ENCODE measurements around the gene VPS45. TPM values are rescaled to one million over a fixed set of nuclear protein-coding genes. Genes with fewer than 3 reads are reported as not detected.

The VPS45 gene
- total and polyA plus RNA-seq, 2 of the 4 experiments (the other 2 are of a cell fraction), result 32.4 to 33.3 TPM

GRCh38 chr1:150085406-150085805, 17.8 kb downstream of the VPS45 start:
- in situ Hi-C loops (cut with MboI; ENCODE audit: low sequenced_read_pairs), result no loop called here

More at GRCh38 chr1:150085406-150085805, 17.8 kb downstream of the VPS45 start:
- TF ChIP-seq ELK1 (IDR thresholded peaks at IDR 0.05; ENCODE audit: borderline replicate concordance, low read depth, low read length) (no peak), MAZ (IDR thresholded peaks at IDR 0.05; ENCODE audit: borderline replicate concordance, low read depth, low read length) (no peak), RCOR1 (IDR thresholded peaks at IDR 0.05; ENCODE audit: insufficient replicate concordance, low read length) (no peak), CEBPB (IDR thresholded peaks at IDR 0.05; ENCODE audit: low read depth, low read length) (no peak), RAD21 (IDR thresholded peaks at IDR 0.05; ENCODE audit: low read length) (no peak), SMC3 (IDR thresholded peaks at IDR 0.05; ENCODE audit: low read depth, low read length) (no peak), CHD1 (IDR thresholded peaks at IDR 0.05; ENCODE audit: low read depth, low read length) (no peak), MXI1 (IDR thresholded peaks at IDR 0.05; ENCODE audit: borderline replicate concordance, low read depth, low read length) (no peak), MAFK (IDR thresholded peaks at IDR 0.05; ENCODE audit: low read depth, low read length) (no peak), NFE2L2 (IDR thresholded peaks at IDR 0.05; ENCODE audit: low read depth, low read length) (no peak), RFX5 (IDR thresholded peaks at IDR 0.05; ENCODE audit: low read depth, low read length) (no peak), BHLHE40 (IDR thresholded peaks at IDR 0.05; ENCODE audit: low read depth, low read length) (no peak), POLR2A (IDR thresholded peaks at IDR 0.05; ENCODE audit: low read depth, low read length) (no peak), FOS (IDR thresholded peaks at IDR 0.05; ENCODE audit: low read depth, low read length) (no peak)
- TF ChIP-seq, protein P1, sequence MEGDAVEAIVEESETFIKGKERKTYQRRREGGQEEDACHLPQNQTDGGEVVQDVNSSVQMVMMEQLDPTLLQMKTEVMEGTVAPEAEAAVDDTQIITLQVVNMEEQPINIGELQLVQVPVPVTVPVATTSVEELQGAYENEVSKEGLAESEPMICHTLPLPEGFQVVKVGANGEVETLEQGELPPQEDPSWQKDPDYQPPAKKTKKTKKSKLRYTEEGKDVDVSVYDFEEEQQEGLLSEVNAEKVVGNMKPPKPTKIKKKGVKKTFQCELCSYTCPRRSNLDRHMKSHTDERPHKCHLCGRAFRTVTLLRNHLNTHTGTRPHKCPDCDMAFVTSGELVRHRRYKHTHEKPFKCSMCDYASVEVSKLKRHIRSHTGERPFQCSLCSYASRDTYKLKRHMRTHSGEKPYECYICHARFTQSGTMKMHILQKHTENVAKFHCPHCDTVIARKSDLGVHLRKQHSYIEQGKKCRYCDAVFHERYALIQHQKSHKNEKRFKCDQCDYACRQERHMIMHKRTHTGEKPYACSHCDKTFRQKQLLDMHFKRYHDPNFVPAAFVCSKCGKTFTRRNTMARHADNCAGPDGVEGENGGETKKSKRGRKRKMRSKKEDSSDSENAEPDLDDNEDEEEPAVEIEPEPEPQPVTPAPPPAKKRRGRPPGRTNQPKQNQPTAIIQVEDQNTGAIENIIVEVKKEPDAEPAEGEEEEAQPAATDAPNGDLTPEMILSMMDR (conservative IDR thresholded peaks at IDR 0.05; ENCODE audit: low read depth, low read length), result no peak
- TF ChIP-seq, protein P2, sequence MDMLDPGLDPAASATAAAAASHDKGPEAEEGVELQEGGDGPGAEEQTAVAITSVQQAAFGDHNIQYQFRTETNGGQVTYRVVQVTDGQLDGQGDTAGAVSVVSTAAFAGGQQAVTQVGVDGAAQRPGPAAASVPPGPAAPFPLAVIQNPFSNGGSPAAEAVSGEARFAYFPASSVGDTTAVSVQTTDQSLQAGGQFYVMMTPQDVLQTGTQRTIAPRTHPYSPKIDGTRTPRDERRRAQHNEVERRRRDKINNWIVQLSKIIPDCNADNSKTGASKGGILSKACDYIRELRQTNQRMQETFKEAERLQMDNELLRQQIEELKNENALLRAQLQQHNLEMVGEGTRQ (IDR thresholded peaks at IDR 0.05; ENCODE audit: low read depth, low read length), result no peak
- Histone ChIP-seq H4K8ac (ENCODE audit: low read depth in 2 of 2, low read length in 2 of 2) (no peak overlapping the region), H2BK15ac (ENCODE audit: low read depth, low read length) (no peak overlapping the region), H2BK120ac (ENCODE audit: low read depth, low read length) (no peak overlapping the region), H2AK5ac (ENCODE audit: low read depth, low read length) (no peak overlapping the region), H3K27me3 (ENCODE audit: control insufficient read depth, insufficient read depth, low read length) (no peaks in the 10 kb centered on the region), H2AK9ac (replicated peaks; ENCODE audit: low read depth, low read length, poor library complexity) (no peak overlapping the region), H2BK5ac (ENCODE audit: low read depth, low read length, poor library complexity, severe bottlenecking) (no peak overlapping the region), H4K91ac (ENCODE audit: insufficient read depth, low read depth, low read length) (no peak overlapping the region), H3K9me3 (ENCODE audit: control insufficient read depth, insufficient read depth, low read length) (no peaks in the 10 kb centered on the region), H3K9ac (ENCODE audit: low read depth, low read length) (no peak overlapping the region), H3K23ac (ENCODE audit: low read depth, low read length) (no peak overlapping the region), H3K79me1 (ENCODE audit: low read depth in 1 of 2, low read length in 2 of 2) (no peaks in the 10 kb centered on the region; a peak in 1 of 4 replicates), H4K20me1 (ENCODE audit: insufficient read depth, low read length) (no peaks in the 10 kb centered on the region), H3K56ac (ENCODE audit: extremely low read depth, insufficient read depth, low read length) (no peak overlapping the region), H3K9me1 (ENCODE audit: insufficient read depth, low read length) (no peaks in the 10 kb centered on the region; the same call in 1 of the 2 replicates), H3K4me1 (ENCODE audit: control insufficient read depth, insufficient read depth, low read length) (no peaks in the 10 kb centered on the region), H3K4me2 (ENCODE audit: low read depth, low read length) (no peak overlapping the region), H4K5ac (ENCODE audit: low read depth, low read length) (no peak overlapping the region), H2AFZ (replicated peaks; ENCODE audit: low read length, poor library complexity) (no peak overlapping the region), H3K4me3 (ENCODE audit: insufficient read depth, low read depth, low read length) (no peak overlapping the region), H3K36me3 (ENCODE audit: control insufficient read depth, insufficient read depth, low read length) (peaks cover 10% of the 10 kb centered on the region), H2BK20ac (ENCODE audit: low read depth, low read length) (no peak overlapping the region), H3K14ac (replicated peaks; ENCODE audit: low read depth, low read length) (no peak overlapping the region), H3K4ac (ENCODE audit: low read depth, low read length) (no peak overlapping the region), H3K18ac (ENCODE audit: low read depth, low read length) (no peak overlapping the region), H3K27ac (ENCODE audit: insufficient read depth, low read length) (no peak overlapping the region)
- ChIA-PET CTCF (no interaction called here), POLR2A (ENCODE audit: unreplicated experiment) (no interaction called here)
- intact Hi-C loops (cut with micrococcal nuclease) (no loop called here), dilution Hi-C loops (cut with HindIII; ENCODE audit: low sequenced_read_pairs, unreplicated experiment) (no loop called here)
- no TSS peak for BruUV-seq (replicated peaks)
- WGBS, 2 experiments (ENCODE audit: extremely low coverage in 2 of 2, insufficient read length in 1 of 2), result no CpG with 5 or more reads among the region's 2 CpGs
- DNase-seq (no peak), ATAC-seq (ENCODE audit: low read depth) (no peak)
